Measurements from ENCODE around the gene CD58.

- TF ChIP-seq POLR2A (IDR thresholded peaks at IDR 0.05; ENCODE audit: low read depth) = no peak
- TF ChIP-seq, protein P1, sequence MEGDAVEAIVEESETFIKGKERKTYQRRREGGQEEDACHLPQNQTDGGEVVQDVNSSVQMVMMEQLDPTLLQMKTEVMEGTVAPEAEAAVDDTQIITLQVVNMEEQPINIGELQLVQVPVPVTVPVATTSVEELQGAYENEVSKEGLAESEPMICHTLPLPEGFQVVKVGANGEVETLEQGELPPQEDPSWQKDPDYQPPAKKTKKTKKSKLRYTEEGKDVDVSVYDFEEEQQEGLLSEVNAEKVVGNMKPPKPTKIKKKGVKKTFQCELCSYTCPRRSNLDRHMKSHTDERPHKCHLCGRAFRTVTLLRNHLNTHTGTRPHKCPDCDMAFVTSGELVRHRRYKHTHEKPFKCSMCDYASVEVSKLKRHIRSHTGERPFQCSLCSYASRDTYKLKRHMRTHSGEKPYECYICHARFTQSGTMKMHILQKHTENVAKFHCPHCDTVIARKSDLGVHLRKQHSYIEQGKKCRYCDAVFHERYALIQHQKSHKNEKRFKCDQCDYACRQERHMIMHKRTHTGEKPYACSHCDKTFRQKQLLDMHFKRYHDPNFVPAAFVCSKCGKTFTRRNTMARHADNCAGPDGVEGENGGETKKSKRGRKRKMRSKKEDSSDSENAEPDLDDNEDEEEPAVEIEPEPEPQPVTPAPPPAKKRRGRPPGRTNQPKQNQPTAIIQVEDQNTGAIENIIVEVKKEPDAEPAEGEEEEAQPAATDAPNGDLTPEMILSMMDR (IDR thresholded peaks at IDR 0.05) = no peak
Measured at GRCh38 chr1:116579259-116579875, 8.5 kb upstream of the CD58 start.
